ENCODE results near the gene BRINP2.

The BRINP2 gene

GRCh38 chr1:177329871-177330270, 159.1 kb downstream of the BRINP2 start:
- no peak for DNase-seq
